Stimulated activated CD8-positive, alpha-beta memory T cell treated with anti-CD3 and anti-CD28 coated beads, Interleukin-12 subunit alpha, Interleukin-12 subunit beta, amount 100 ng/mL, for 4 hours (primary cell): ENCODE data around the gene RSRC2.
"Not testable (repeated sequence)": the region's sequence is repeated elsewhere in the genome, so short reads cannot be mapped to it uniquely, and the experiment has no call there.

Experiments
- DNase-seq: peaks from one replicate; pipeline ENCODE4 v3.0.0-alpha.2; 2020; ENCODE audit warnings: low read depth

RSRC2 gene, protein sequence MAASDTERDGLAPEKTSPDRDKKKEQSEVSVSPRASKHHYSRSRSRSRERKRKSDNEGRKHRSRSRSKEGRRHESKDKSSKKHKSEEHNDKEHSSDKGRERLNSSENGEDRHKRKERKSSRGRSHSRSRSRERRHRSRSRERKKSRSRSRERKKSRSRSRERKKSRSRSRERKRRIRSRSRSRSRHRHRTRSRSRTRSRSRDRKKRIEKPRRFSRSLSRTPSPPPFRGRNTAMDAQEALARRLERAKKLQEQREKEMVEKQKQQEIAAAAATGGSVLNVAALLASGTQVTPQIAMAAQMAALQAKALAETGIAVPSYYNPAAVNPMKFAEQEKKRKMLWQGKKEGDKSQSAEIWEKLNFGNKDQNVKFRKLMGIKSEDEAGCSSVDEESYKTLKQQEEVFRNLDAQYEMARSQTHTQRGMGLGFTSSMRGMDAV

DNA sequence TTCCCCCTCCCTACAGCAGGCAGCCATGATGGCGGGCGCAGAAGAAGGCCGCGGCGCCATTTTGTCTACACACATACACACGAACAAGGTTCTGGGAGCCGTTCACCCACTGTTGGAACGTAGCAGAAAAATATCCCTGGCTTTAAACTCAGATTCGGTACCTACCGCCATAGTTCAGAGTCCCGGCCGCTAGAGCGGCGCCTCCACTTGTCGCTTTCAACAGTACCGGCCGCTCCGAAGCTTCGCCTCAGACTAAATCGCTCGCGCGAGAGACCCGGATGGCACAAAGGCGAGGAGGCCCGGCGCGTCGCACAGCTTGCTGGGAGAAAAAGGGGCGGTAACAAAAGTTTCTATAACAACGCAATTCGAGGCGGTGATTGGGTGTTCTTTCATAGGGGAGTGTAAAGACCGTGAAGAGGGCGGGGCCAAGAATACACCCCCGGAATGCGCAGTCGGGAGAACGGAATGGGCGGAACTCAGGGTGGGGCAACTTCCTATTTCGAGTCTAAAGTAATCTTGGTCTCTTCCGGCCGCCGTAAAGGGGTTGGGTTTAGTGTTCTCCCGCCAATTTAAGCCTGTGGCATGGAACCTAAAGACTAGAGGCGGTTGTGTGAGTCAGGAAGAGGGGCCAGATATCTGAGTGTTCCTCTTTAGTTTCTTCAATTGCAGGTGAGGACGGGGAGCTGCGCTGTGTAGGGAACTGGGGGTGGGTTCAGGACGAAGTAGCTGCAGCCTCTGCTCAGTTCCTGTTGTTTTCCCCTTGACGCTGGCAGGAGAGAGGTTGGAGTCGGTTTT is at the start of gene RSRC2, which contains the start of gene KNTC1:
RSRC2 (minus strand) TSS at position 254 of the 795 bp plus-strand sequence; CDS start at position 171, 83 bp downstream.
KNTC1 (plus strand) TSS at position 567 of the 795 bp plus-strand sequence. CDS start 2,815 bp downstream, outside the sequence.
- peak; percentile 91 for DNase-seq

DNA sequence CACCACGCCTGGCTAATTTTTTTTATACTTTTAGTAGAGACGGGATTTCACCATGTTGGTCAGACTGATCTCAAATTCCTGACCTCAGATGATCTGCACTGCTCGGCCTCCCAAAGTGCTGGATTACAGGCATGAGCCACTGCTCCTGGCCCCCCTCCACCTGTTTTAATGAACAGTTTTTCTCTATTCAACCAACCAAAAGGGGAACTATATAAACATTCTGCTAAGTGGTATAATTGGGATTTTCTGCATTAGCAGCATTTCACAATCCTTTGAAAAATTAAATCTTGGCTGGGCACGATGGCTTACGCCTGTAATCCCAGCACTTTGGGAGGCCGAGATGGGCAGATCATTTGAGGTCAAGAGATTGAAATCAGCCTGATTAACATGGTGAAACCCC is 45.1 kb upstream of the RSRC2 start:
- DNase-seq, result no peak

DNA sequence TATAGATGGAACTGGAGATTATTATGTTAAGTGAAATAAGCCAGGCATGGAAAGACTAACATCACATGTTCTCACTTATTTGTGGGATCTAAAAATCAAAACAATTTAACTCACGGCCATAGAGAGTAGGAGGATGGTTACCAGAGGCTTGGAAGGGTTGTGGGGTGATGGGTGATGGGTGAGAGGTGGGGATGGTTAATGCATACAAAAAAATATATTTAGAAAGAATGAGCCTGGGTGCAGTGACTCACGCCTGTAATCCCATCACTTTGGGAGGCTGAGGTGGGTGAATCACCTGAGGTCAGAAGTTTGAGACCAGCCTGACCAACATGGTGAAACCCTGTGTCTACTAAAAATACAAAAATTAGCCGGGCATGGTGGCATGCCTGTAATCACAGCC is 43.3 kb upstream of the RSRC2 start:
- DNase-seq, result not testable (repeated sequence)

DNA sequence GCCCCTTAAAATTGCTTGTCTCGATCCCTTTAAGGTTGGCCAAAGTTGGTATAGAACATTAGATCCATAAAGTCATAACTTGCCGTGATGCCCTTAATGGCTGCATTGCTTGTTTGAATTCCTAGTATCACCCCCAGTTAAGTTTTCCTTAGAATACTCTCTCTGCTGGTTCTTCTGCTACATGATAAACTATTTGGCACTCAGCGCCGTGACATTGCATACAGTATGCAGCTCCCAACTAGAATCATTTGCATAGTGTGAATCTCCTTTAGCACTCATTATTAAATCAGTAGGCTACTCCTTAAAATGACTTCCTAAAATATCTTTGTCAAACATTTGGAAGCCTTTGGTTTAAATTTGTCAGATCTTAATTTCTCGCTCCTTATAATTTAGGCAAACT is 42.6 kb upstream of the RSRC2 start:
- DNase-seq, result no peak

DNA sequence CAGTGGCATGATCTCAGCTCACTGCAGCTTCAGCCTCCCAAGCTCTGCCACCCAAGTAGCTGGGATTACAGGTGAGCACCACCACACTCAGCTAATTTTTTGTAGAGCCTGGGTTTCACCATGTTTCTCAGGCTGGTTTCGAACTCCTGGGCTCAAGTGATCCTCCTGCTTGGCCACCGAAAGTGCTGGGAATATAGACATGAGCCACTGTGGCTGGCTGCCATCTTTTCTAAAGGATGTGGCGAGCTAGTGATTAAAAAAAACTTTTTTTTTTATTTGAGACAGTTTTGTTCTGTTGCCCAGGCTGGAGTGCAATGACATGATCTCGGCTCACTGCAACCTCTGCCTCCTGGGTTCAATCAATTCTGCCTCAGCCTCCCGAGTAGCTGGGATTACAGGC is 40.1 kb upstream of the RSRC2 start:
- DNase-seq, result not testable (repeated sequence)

DNA sequence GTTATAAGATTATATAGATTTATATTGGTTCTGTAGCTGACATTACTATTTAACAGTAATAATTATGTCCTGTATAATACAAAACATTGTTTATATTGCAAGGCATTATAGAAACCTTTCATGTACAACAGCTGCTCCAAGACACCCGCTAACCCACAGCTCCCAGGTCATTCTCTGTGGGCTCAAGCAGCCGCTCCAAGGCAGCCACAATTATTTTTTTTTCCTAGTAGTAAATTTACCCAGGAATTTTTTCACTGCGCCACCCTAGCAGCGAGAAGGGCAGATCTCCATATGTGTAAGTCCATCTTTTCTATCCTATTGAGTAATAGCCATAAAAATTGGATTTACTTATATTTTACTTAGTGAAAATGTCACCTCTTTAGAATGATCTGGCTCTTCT is 36.6 kb upstream of the RSRC2 start:
- no peak for DNase-seq

DNA sequence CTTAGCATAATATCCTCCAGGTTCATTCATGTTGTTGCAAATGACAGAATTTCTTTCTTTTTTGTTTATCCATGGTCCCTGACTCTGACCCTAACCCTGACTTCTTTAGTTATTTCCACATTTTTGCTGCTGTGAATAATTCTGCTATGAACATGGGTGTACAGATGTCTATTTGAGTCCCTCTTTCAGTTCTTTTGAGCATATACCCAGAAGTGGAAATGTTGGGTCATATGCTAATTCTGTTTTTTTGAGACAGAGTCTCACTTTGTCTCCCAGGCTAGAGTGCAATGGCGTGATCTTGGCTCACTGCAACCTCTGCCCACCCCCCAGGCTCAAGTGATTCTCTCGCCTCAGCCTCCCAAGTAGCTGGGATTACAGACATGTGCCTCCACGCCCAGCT is 33.4 kb upstream of the RSRC2 start:
- DNase-seq, result no peak

DNA sequence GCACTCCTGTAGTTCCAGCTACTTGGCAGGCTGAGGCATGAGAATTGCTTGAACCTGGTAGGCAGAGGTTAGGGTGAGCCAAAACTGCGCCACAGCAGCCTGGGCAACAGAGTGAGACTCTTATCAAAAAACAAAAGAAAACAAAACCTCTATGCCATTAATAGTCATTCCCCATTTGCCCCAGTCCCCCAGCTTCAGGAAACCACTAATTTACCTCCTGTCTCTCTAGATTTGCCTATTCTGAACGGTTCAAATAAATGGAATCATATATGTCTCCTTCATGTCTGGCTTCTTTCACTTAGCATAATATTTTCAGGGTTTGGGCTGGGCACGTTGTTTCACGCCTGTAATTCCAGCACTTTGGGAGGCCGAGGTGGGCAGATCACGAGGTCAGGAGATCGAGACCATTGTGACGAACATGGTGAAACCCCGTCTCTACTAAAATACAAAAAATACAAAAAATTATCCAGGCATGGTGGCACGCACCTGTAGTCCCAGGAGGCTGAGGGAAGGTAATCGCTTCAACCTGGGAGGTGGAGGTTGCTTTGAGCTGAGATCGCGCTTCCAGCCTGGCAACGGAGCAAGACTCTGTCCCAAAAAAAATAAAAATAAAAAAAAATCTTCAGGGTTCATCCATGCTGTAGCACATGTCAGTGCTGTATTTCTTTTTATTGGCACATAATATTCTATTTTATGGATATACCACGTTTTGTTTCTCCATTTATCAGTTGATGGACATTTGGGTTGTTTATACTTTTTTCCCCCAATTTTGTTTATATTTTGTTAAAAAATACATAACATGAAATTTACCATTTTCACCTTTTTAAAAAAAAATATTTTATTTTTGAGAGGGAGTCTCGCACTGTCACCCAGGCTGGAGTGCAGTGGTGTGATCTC is 32.3 kb upstream of the RSRC2 start:
- DNase-seq, result no peak

DNA sequence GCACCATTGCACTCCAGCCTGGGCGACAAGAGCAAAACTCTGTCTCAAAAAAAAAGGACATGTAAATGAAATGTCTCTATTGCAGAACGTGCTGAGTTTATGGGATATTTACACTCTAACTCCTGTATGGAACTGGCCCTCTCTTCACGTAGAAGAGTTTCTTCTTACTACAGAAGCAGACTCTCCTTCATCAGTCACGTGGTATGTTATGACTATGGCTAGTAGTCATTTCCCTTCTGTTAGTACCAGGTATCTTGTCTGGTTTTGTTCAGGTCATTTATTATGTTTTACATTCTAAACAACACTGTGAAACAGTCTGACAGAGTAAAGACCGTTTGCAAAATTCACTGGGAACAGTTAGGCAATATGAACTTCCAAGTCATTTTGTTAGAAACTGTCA is 20.6 kb upstream of the RSRC2 start:
- no peak for DNase-seq

DNA sequence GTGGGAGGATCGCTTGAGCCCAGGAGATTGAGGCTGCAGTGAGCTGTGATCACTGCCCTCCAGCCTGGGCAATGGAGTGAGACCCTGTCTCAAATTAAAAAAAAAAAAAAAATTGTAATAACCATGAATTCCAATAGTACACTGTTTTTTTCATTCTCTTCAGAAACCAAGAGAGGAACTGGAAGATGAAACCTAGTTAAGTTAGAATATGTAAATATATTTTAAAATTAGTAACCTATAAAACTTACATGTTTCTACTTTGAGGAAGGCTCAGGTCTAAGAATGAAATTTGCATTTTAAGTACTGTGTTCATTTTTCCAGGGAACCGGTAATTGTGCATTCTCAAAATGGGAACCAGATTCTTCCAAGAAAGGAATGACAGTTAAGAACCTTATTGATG is 19.1 kb upstream of the RSRC2 start:
- DNase-seq, result no peak

DNA sequence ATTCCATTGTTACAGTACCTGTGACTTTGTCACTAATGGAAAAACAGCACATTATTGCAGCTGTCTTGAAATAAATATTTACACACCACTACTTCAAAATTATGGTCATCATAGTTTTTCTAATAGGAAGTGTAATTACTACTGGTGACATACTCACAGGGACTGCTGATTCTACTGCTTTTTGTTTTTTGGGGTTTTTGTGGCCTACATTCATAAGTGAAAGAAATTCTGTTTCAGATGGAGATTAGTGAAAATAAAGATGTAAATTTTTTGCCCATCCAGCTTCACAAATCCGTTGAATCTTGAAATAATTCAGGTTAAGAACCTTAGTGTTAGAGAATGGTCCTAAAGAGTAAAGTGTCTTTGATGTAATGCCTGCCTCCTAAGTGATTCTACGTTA is 17.8 kb upstream of the RSRC2 start:
- no peak for DNase-seq

DNA sequence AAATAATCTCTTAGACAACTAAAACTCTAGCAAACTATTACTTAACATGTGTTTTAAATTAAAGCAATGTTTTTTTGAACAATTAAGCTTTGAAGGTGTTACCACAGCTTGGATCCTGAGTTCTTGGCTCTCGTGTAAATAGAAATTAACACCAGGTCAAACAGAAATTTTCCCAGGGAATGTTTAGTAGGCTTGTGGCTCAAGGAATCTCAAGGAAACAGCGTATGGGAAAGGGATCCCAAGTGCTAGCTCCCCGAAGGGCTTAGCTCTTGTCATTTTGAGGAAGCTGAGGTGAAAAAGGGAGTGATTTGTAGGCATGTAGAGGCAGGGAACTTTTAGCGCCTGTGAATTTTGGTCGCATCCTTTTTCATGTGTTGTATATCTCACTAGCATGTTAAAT is 11.8 kb upstream of the RSRC2 start:
- DNase-seq, result no peak

DNA sequence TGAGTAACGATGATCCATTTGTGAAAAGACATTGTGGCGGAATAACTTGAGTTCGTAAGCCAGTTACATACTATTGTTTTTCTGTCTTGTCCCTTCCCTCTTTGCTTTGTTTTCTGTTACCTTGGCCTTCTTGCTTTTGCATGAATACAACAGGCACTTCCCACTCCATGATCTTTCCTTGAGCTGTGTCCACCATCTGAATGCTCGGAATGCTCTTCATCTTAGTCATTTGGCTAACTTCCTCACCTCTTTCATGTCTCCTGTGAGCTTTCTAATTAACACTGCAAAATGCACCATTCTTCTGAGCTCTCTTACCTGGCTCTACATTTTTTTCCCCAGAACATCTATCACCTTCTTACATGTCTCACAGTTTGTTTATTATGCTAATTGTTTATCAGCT is 10.3 kb upstream of the RSRC2 start:
- no peak for DNase-seq

DNA sequence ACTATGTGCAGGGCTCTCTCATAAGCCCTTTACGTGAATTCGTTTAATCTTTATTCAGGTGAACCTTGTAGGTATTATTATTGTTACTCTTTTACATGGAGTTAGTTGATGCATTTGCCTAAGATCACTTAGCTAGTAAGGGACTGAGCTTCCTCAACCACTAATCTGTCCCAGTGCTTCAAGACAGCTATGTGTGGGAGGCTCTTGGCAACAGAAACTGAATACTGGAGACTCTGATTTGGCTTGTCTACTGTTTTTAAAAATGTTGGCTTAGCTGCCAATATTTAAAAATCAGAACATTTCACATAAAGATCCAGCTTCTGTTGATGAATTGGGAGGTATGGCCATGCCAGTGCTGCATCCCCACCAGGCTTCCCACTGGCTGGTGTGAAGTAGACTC is 7.1 kb upstream of the RSRC2 start:
- DNase-seq, result no peak

DNA sequence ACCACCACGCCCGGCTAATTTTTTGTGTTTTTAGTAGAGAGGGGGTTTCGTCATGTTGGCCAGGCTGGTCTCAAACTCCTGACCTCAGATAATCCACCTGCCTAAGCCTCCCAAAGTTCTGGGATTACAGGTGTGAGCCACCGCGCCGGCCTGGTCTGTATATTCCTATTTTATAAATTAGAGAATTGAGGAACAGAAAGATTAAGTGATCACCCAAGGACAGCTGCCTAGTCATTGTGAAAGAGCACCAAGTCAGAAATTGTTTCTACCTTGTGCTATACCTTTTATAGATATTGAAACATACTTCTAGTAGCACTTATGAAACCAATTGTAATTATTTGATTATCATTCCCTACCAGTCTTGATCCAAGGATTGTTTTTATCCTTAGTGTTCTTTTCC is 2.3 kb upstream of the RSRC2 start:
- DNase-seq, result no peak

DNA sequence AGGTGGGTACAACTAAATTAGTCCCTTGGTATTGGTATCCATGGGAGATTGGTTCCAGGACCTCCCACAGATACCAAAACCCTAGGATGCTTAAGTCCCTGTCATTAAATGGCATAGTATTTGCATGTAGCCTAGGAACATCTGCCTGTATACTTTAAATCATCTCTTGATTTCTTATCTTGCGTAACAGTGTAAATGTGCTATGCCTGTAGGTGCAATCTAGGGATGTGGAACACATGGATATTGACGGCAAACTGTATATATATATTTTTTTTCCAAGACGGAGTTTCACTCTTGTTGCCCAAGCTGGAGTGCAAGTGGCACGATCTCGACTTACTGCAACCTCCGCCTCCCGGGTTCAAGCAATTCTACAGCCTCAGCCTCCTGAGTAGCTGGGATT is 1.8 kb upstream of the RSRC2 start:
- DNase-seq, result no peak

DNA sequence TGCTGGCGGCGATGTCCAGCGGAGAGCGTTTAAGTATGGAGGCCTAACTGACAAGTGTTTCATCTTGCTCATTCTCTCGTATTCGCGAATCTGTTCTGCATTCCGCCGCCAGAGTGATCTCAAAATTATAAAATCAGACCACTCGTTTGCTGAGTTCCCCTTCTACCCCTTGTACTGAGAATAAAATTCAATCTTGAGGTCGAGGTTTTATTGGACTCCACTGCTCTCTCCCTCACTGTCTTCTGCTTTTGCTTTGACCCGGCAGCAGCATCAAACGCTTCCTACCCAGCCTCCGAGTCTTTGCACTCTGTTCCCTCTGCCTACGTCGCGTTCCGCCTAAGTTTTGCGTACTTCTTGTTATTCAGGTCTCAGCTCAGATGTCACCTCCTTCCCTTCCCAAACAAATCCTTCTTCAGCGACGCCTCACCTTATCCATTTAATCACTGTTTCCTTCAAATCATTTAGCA is 775 bp upstream of the RSRC2 start:
- no peak for DNase-seq

DNA sequence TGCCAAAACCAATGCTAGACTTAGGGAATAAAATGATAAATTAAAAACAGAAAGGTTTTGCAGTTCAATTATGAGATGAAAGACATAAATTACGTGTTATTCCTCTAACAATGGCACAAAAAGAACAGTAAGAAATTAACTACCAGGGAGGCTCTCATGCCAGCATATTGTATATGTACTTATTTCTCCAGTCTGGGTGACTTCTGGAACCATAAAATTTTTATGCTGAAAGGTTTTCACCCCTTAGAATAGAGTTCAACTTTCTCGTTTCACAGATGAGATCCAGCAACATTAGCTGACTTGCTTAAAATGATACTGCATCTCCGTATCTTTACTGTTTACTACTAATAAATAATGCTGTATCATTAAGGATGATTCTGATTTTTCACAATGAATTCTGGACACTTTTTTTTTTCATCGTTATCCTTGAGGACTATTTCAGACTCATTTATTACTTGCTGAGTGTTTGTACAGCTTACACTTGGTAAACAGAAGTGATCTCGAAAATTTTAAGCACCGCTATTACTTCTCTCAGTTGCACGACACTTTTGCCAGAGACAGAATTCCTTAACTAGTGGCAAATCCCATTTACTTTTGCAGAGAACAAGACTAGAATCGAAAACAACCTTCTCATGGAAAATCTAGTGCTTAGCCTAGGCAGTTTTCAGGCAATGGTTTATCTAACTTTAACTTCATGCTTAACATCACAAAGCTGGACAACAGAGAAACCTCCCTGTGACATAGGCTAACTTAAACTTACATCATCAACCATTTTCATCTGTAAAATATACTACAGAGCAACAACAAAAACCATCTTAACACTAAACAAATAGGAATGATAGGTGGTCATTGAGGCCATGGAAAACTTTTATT is 2.7 kb downstream of the RSRC2 start:
- DNase-seq, result no peak

DNA sequence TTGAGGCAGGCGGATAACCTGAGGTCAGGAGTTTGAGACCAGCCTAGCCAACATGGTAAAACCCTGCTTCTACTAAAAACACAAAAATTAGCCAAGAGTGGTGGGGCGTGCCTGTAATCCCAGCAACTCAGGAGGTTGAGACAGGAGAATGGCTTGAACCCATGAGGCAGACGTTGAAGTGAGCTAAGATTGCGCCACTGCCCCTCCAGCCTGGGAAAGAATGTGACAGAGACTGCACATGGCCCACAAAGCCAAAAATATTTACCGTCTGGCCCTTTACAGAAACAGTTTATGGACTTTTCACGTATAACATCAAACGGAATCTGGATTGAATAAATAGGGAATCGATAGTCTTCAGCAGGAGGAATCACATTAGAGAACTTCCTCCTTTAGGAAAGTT is 3.5 kb downstream of the RSRC2 start:
- DNase-seq, result no peak

DNA sequence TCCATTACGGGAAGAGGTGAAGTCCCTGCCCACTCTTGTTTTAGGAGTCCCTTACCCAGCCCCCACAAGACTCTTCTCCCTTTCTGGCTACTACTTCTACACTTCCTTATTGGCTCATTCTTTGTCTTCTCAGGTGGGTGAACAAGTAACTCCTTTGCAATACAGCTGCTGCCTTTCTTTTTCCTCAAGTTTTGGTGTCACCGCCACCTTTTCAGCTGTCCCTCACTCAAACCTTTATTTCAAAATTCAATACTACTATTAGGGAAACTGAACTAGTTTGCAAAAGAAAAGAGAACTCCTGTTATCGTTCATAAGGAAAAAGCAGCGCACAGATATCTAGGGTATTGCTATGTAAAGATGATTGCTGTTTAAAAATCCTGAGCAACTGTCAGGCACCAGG is 6.1 kb downstream of the RSRC2 start:
- DNase-seq, result no peak

DNA sequence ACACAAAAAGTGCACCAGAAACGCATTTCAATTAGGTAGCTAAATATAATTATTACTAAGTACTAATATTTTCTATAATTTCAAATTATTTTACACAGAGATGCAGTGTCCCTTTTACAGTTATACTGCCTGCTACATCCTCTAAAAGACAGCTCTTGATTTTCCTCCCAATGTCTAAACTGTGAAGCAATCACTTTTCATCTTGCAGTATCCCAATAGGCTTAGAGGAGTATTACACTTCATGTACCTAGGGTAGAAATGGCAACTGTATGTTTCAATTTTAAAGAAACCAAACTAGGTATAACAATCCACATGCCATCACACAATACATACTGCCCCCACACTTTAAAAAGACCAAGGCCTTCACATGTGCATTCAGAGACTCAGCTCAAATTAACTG is 7.3 kb downstream of the RSRC2 start:
- DNase-seq, result no peak
